ENCODE results near the gene COLEC12.

The COLEC12 gene

DNA sequence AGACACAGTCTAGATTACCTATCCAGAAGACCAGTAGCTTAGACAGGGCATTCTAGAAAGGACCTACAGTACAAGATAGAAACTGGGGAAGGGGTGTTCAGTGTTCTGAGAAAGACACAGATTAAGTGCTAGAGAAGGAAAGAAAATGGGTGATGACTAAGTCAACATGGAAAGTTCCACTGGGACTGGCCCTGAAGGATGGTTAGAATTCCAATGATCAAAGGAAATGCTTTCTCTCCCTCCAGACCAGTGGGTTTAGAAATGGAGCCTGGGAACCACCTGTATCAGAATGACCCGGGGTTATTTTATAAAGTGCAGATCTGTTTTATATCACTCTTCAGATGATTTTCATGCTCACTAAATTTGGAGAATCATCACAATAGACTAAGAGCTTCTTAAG, 5.8 kb upstream of the COLEC12 start:
- no peak for DNase-seq (ENCODE audit: low read depth)

GRCh38 chr18:505483-506122, 5.1 kb upstream of the COLEC12 start:
- DNase-seq (ENCODE audit: low read depth) = no peak

- no peak for DNase-seq (ENCODE audit: low read depth)
These were observed 859 bp upstream of the COLEC12 start for GRCh38 chr18:501406-501714.

GRCh38 chr18:499776-500631, 497 bp downstream of the COLEC12 start:
- DNase-seq (ENCODE audit: low read depth) = peak; percentile 79

GRCh38 chr18:498931-499775, 1.3 kb downstream of the COLEC12 start:
- peak; percentile 66 for DNase-seq (ENCODE audit: low read depth)

GRCh38 chr18:497688-498087, 2.8 kb downstream of the COLEC12 start:
- DNase-seq (ENCODE audit: low read depth) = no peak

DNA sequence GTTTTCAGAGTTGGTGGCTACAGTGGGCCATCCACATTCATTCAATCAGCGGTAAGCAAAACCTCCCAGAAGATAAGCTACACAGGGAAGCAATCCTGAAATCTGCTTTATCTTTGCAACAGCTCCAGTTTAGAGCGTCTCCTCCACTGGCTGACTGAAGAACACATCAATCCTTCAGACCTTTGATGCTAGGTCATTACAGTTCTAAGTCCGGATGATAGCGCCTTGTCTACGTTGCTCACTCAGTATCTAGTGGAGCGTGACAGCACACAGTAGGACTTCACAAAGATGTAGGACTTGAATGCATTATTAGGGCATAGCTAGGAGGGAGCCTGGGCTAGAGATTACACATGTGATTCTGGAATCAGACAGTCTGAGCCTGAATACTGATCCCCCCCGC, 5.0 kb downstream of the COLEC12 start:
- no peak for DNase-seq (ENCODE audit: low read depth)

GRCh38 chr18:495017-495416, 5.5 kb downstream of the COLEC12 start:
- DNase-seq (ENCODE audit: low read depth) = peak; percentile 57

DNA sequence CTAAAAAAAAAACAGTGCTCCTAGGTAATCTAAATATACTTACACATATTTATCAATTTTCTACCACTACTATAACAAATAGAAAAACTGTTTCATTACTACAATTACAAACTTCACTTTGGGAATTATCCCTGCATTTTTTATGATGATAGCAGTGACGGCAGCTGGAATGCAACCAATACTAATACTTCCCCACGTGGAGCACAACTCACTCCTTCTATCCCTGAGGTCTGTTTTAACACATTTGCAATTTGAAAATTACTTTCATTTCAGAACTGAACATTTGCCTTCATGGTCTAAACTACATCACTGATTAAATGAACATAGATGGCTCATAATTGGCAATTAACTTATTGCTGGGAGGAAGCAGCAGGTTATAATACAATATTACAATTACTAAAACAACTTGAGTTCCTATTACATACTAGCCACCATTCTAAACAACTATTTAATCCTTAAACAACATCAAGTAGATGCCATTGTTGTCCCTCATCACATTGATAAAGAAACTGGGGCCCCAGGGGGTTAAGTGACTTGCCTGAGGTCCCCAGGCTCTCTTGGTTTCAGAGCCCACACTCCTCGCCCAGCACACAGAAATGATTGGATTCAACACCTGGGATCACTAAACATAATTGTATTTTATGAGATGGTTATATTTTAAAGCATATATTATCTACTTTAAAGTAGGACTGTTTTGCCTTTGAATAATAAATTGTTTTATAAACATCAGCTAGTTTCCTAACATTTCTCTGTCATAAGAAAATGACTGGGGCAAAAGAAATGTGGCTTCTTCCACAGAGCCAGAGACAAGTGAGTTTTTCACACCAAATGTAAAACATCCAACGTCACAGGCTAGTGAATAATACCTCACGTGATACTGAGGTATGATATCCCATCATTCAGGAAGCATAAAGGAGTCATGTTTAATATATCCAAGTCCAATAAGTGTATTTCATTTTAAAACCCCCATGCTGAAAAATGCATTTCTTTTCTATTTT, 6.2 kb downstream of the COLEC12 start:
- DNase-seq (ENCODE audit: low read depth) = peak; percentile 76

GRCh38 chr18:492451-492850, 8.1 kb downstream of the COLEC12 start:
- peak; percentile 91 for DNase-seq (ENCODE audit: low read depth)

GRCh38 chr18:490624-491023, 9.9 kb downstream of the COLEC12 start:
- DNase-seq (ENCODE audit: low read depth) = no peak

DNA sequence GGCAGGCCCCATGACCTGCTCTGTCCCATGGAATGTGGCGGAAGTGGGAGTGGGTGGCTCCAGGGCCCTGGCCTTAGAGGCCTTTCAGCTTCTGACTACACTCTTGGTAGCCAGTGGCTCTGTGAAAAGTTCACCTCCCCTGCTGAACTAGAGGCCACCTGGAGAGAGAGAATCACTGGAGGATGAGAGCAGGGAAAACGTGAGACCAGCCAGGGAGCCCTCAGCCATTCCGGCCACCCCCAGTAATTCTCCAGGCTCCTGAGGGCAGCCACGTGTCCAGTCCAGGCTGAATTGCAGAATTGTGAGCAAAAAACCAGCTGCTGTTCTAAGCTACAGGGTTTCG, 10.5 kb downstream of the COLEC12 start:
- no peak for DNase-seq (ENCODE audit: low read depth)

- DNase-seq (ENCODE audit: low read depth) = peak; percentile 75
These were observed 11.1 kb downstream of the COLEC12 start for GRCh38 chr18:489244-490023.

DNA sequence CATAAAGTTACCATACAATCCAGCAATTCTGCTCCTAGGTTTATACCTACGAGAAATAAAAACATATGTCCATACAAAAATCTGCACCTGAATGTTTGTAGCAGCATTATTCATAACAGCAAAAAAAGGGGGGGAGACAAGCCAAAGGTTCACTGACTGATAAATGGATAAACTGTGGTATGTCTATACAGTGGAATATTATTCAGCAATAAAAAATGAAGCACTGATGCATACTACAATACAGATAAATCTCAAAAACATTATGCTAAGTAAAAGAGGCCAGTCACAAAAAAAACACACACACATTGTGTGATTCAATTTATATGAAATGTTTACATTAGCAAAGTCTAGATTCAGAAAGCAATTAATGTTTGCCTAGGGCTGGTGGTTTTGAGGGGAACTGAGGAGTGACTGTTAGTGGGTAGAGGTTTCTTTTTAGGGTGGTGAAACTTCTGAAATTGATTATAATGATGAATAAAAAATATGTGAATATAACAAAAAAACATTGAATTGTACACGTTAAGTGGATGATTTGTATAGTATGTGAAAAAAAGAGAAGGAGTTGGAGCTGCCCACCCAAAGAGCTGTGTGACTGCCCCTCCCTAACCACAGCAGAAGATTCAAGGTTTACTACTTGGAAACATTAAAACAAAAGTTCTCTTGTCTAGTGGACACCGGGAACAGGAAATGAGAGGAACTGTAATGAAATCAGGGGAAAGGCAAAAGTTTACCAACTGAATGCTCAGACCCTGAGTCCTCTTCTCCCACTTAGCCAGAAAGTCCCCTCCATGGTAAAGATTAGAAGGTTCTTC, 13.4 kb downstream of the COLEC12 start:
- no peak for DNase-seq (ENCODE audit: low read depth)

GRCh38 chr18:484749-485464, 15.6 kb downstream of the COLEC12 start:
- no peak for DNase-seq (ENCODE audit: low read depth)

DNA sequence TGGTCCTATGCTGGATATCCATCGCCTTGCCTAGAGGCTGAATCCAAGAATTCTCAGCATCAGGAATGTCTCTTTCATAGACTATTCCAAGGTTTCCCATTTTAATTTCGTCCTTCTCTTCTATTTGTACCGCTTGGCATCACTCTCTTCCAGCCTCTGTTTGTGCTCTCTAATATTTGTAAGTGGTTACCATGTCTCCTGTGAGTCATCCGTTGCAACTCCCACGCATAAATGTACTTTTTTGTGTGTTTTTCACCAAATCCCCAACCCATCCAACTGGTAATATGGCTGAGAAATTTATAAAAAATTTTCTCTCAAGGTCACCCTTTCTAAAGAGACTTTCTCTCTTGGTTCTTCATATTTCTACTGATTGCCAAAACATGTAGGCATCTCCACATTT, 21.8 kb downstream of the COLEC12 start:
- DNase-seq (ENCODE audit: low read depth) = peak; percentile 79

DNA sequence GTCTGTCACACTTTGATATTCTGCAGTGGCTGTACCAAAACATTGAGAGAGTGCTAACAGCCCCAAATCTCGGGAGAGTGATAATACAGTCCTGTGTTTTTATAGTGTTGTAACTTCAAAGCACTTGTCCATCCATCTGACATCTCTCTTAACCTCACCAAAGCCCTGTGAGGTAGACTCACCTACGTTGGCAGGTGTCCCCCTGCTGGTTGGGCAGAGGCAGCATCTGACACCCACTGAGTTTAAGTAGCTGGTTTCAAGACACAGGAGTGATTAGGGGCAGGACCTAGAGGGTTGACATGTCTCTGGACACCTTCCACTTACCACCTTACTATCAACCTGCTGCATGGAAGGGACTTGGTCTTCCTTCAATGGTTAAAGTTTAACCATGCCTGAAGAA, 22.9 kb downstream of the COLEC12 start:
- DNase-seq (ENCODE audit: low read depth) = no peak

DNA sequence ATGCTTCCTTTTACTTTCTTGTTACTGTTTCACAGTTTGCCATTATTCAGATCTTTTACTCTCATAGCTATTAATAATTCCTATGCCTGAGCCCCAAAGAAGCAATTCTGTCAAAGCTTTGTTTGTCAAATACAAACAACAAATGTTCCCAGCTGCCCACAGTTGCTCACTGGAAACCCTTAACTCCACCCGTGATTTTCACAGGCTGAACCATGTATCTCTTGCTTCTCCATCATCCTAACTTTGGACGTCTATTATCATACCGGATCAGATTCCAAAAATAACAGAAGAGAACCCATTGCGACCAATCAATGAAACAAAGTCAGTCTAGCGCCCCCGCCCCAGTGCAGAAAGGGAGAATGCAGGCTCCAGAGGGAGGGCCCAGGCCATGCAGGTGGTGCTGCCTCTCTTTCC, 24.2 kb downstream of the COLEC12 start:
- no peak for DNase-seq (ENCODE audit: low read depth)
